Motor neuron (in vitro differentiated cells): ENCODE measurements around the gene SREBF2. TPM values are rescaled to one million over a fixed set of nuclear protein-coding genes. Genes with fewer than 3 reads are reported as not detected.

Experiments used
- ATAC-seq, 8 experiments: fragments of 200-7000 bp; cut with Tn5 transposase; replicated peaks in 6 of 8; 2 replicates each; pipeline ENCODE4 v1.8.0; 2021; ENCODE audit warnings: mild to moderate bottlenecking in 8 of 8, moderate library complexity in 8 of 8
- H3K27ac ChIP-seq, 2 donors: fragments of 250-450 bp; sonication (Bioruptor Pico); 2 replicates each; pipeline ENCODE4 v1.9.0; 2021; ENCODE audit warnings: antibody characterized with exemption in 2 of 2, mild to moderate bottlenecking in 2 of 2, moderate library complexity in 1 of 2
- H3K4me1 ChIP-seq, 2 donors: fragments of 250-450 bp; sonication (Bioruptor Pico); replicated peaks in 1 of 2; 2 replicates each; pipeline ENCODE4 v1.6.1; 2021; ENCODE audit warnings: antibody characterized with exemption in 2 of 2, mild to moderate bottlenecking in 2 of 2, moderate library complexity in 1 of 2
- H3K4me3 ChIP-seq, 5 donors: fragments of 250-450 bp; sonication (Bioruptor Pico); 2 replicates each; pipeline ENCODE4 v1.9.0; 2021; ENCODE audit warnings: antibody characterized with exemption in 5 of 5, mild to moderate bottlenecking in 5 of 5, moderate library complexity in 4 of 5
- WGBS, 10 experiments: fragments of 450-650 bp; shearing (Covaris generic); methylation state at CpG; one replicate each; pipeline ENCODE4 v1.0.0; 2022; 5-methylcytosine and 5-hydroxymethylcytosine counted together
- in situ Hi-C, 9 experiments: fragments of 400-800 bp; cut with MboI; loops; one replicate each; pipeline ENCODE4 v1.15.0; 2021; ENCODE audit warnings: low sequenced_read_pairs in 9 of 9, low pct_unique_long_range_greater_than_20kb in 2 of 9; ENCODE audit not compliant: unreplicated experiment in 9 of 9
- total RNA-seq, 8 experiments: library from RNA; unstranded; fragments of 300-600 nt; gene quantifications; 2 replicates each; pipeline versions ENCODE4 v1.2.3 to v1.2.4, GENCODE V29; 2022

The SREBF2 gene
- total RNA-seq, 8 experiments from 2014 or later: 40.9 to 173 (median 120) TPM

DNA sequence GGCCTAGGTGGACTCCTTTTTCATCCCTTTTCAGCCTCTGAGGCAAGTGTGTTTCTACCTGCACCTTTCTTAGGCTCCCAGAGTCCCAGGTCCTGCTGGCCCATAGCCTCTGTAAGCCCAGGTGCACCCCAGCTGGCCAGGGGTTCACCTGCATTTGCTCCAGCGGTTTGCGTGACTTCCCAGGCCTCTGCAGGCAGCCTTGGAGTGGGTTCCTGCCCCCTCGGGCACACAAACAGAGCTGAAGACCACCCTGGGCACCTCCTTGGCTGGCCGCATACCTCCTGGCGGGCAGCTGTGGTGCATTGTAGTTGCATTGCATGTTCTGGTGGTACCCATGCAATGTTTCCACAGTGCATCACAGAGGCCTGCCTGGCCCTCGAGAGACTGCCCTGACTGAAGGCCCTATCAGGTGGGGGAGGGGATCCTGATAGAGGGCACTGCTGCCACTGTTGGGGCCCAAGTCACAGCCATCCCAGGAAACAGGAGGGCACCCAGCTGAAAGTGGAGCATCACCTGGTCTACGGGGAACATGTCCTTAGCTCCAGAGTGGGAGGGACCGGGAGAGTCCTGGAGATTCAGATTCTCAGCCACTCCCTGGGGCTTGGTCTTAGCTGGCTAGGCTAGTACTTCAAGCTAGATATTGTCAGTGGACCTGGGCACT, 67.9 kb downstream of the SREBF2 start:
- WGBS, 10 experiments: 88 to 100% (median 100%) methylated on average over 1 to 5 of the region's 8 CpGs; no CpG with 5 or more reads in 5 of the 10 experiments
- Histone ChIP-seq H3K27ac (no peak overlapping the region), H3K4me3 (no peak overlapping the region), H3K4me1 (no peaks in the 10 kb centered on the region)
- in situ Hi-C loops: no loop called here
- ATAC-seq: peak in 1 of 8 experiments; percentile 14

GRCh38 chr22:41902016-41902415, 69.1 kb downstream of the SREBF2 start:
- peak in 3 of 8 experiments; percentile 3 to 12 (median 11) for ATAC-seq
- H3K4me1 ChIP-seq: no peaks in the 10 kb centered on the region
- 88 to 92% methylated on average over 2 to 5 of the region's 7 CpGs; no CpG with 5 or more reads in 8 of the 10 experiments for WGBS, 10 experiments
- in situ Hi-C loops: no loop called here
- H3K27ac ChIP-seq: no peak overlapping the region
- H3K4me3 ChIP-seq: no peak overlapping the region

GRCh38 chr22:41902932-41903421, 70.1 kb downstream of the SREBF2 start:
- 67 to 100% (median 98%) methylated on average over 1 to 14 of the region's 15 CpGs; no CpG with 5 or more reads in 5 of the 10 experiments for WGBS, 10 experiments
- in situ Hi-C loops: no loop called here
- no peaks in the 10 kb centered on the region for H3K4me1 ChIP-seq
- H3K27ac ChIP-seq: no peak overlapping the region
- peak in 3 of 8 experiments; percentile 6 to 14 (median 10) for ATAC-seq
- no peak overlapping the region for H3K4me3 ChIP-seq

- no peak overlapping the region for H3K27ac ChIP-seq
- 99 to 100% (median 100%) methylated on average over 1 to 10 of the region's 24 CpGs; no CpG with 5 or more reads in 7 of the 10 experiments for WGBS, 10 experiments
- no peaks in the 10 kb centered on the region for H3K4me1 ChIP-seq
- in situ Hi-C loops: no loop called here
- no peak overlapping the region for H3K4me3 ChIP-seq
- ATAC-seq: peak in 1 of 8 experiments; percentile 2
Observed at GRCh38 chr22:41904450-41905410, 71.8 kb downstream of the SREBF2 start.

DNA sequence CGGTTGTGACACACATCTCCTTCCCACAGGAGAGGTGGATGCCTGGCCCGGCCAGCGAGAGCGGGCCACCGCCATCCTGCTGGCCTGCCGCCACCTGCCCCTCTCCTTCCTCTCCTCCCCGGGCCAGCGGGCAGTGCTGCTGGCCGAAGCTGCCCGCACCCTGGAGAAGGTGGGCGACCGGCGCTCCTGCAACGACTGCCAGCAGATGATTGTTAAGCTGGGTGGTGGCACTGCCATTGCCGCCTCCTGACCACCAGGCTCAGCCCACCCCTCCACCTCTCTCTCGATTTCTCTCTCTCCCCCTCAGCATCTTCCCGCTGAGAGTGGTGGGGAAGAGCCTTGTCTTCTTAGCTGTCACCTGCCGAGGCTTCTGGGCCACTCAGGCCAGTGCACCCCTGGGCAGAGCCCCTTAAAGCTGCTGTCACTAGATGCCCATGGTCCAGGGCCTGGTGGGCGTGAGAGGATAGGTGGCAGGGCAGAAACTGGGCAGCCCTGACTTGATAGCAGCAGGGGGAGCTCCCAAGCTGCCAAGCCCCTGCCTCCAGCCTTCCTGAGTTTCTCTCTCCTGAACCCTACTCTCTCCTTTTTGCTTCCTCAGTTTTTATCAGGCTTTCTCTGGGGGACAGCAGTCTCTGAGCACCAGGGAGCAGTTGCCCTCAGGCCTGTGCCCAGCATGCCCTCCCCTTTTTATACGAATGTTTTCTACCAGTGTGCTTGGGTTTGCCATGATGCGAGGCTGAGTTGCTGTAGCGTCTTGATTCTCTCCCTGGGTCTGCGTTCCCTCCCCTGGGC, 72.7 kb downstream of the SREBF2 start:
- Histone ChIP-seq H3K4me3 (no peak overlapping the region), H3K4me1 (peaks cover under 1 to 5% of the 10 kb centered on the region in 2 donors), H3K27ac (no peak overlapping the region)
- no peak for ATAC-seq
- in situ Hi-C loops: no loop called here
- WGBS, 10 experiments: 80 to 100% (median 93%) methylated on average over 1 to 6 of the region's 23 CpGs; no CpG with 5 or more reads in 5 of the 10 experiments

- no peak for ATAC-seq
- in situ Hi-C loops: no loop called here
- H3K4me1 ChIP-seq: peaks cover 2 to 9% of the 10 kb centered on the region in 2 donors
- no peak overlapping the region for H3K27ac ChIP-seq
- WGBS, 10 experiments: 83 to 100% (median 100%) methylated on average over 1 to 2 of the region's 5 CpGs; no CpG with 5 or more reads in 7 of the 10 experiments
- no peak overlapping the region for H3K4me3 ChIP-seq
Observed at GRCh38 chr22:41906822-41907221, 73.9 kb downstream of the SREBF2 start.

DNA sequence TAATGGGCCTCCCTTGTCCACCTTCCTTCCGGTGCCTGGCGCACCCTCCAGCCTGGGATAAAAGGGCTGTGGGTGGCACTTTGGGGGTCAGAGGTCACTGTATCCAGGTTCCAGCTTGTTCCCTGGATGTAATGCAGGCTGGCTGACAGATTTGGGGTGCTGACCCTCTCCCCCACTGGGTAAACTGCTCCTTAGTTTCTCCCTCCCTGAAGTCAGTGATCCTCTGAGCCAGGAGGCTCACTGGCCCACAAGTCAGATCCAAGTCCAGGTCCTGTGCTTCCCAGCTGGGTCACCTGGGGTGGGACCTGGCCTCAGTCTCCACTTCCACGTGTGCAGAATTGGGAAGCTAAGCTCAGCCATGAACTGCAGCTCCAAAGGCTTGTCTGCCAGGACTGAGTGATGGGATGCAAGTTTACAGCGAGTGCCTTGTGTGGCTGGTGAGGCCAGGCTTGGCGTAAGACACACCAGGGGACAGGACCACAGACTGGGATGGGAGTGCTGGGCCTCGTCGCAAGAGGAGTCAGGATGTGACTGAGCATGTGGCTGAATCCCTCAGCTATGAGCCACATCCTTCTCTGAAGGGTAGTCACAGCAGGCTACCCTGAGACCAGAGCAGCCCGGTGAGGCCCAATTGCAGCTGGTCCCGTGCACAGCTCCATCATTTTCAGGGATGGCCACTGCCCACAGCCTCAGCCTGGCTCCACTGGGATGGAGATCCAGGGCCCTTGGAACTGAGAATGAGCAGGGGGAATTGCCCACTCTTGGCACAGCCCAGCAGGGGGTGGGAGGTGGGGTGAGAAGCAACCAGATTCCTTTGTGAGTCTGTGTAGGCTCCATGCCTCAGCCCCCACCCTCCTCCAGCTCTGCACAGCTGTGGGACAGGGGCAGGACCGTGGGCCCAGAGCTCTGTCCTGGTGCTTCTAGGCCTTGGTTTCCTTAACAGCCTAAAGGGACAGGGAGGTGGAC, 74.8 kb downstream of the SREBF2 start:
- peaks cover 2 to 9% of the 10 kb centered on the region in 2 donors for H3K4me1 ChIP-seq
- in situ Hi-C loops: no loop called here
- H3K4me3 ChIP-seq: no peak overlapping the region
- H3K27ac ChIP-seq: no peak overlapping the region
- WGBS, 10 experiments: 50 to 80% (median 70%) methylated on average over 1 to 5 of the region's 10 CpGs; no CpG with 5 or more reads in 6 of the 10 experiments
- ATAC-seq: peak in 3 of 8 experiments; percentile 3 to 4 (median 4)

DNA sequence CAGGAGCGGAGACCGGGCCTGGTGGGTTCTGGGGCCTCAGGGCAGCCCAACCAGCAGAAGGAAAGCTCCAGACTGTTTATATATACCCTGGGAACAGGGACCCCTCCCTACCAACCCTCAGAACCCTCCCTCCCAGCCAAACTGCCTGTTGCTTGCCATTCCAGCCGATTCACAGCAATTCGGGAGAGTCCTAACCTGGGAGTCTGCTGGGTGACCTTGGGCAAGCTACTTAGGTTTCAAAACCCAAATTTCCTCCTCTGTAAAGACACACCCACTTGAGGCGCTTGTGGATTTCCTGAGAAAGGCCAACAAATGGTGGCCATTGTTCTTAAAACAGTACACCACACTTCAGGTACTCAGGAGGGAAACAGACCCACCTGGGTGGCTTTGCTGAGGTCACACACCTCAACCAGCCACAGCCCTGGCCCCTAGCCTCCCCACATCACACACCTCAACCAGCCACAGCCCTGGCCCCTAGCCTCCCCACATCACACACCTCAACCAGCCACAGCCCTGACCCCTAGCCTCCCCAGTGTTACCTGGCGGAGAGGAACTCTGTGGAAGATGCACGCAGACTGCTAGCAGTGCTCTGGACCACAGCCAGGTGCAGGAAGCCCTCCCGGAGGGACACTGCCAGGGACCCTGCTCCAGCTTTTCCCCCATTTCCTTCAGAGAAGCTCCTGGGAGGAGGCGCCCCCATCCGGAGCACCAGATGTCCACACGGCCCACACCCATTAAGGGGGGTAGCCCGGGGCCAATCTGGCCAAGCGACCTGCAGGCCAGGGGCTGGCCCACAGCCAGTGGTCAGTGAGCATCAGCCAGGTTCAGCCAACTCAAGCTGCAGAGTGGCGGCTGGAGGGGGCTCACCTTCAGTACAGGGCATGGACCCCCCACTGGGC, 75.8 kb downstream of the SREBF2 start:
- peaks cover 2 to 9% of the 10 kb centered on the region in 2 donors for H3K4me1 ChIP-seq
- in situ Hi-C loops: no loop called here
- no peak overlapping the region for H3K4me3 ChIP-seq
- 24 to 100% (median 64%) methylated on average over 1 to 7 of the region's 14 CpGs; no CpG with 5 or more reads in 5 of the 10 experiments for WGBS, 10 experiments
- no peak overlapping the region for H3K27ac ChIP-seq
- ATAC-seq: peak in 5 of 8 experiments; percentile 1 to 11 (median 4)

GRCh38 chr22:41909310-41910049, 76.6 kb downstream of the SREBF2 start:
- in situ Hi-C loops: no loop called here
- WGBS, 10 experiments: 7 to 80% (median 75%) methylated on average over 1 to 12 of the region's 55 CpGs; no CpG with 5 or more reads in 5 of the 10 experiments
- peaks cover 2 to 9% of the 10 kb centered on the region in 2 donors for H3K4me1 ChIP-seq
- ATAC-seq: peak in 5 of 8 experiments; percentile 1 to 2 (median 2)
- H3K27ac ChIP-seq: no peak overlapping the region
- H3K4me3 ChIP-seq: peak overlapping the region in 2 of 5 donors; percentile 10 to 18
